ENCODE results near the gene CCDC187. TPM values are rescaled to one million over a fixed set of nuclear protein-coding genes. Genes with fewer than 3 reads are reported as not detected.

The CCDC187 gene
- total RNA-seq, 2 experiments from 2014 or later: 0.05 TPM; not detected in 1

- intact Hi-C loops (cut with DNase I, micrococcal nuclease): loop anchor here in 1 of 2 experiments (10.0 kb wide), 2 partner anchors 546 to 1206 kb away; partner anchors contain the start of genes CCDC183, NSMF and TMEM141
- ATAC-seq (no peak), DNase-seq (no peak)
- ChIA-PET POLR2A (no interaction called here), CTCF (no interaction called here)
- H3K27ac Mint-ChIP-seq: no peak overlapping the region
- no peaks in the 10 kb centered on the region for H3K36me3 Mint-ChIP-seq (ENCODE audit: low read depth)
- no peaks in the 10 kb centered on the region for H3K27me3 Mint-ChIP-seq
- H3K9me3 Mint-ChIP-seq (ENCODE audit: low read depth): no peaks in the 10 kb centered on the region
- H3K4me3 Mint-ChIP-seq: no peak overlapping the region
- peaks cover 13% of the 10 kb centered on the region for H3K4me1 Mint-ChIP-seq
Measured at GRCh38 chr9:136248951-136249876, 54.7 kb downstream of the CCDC187 start.

- intact Hi-C loops (cut with DNase I, micrococcal nuclease): loop anchor here in 1 of 2 experiments (10.0 kb wide), 2 partner anchors 547 to 1207 kb away; partner anchors contain the start of genes CCDC183, NSMF and TMEM141
- ChIA-PET CTCF (no interaction called here), POLR2A (no interaction called here)
- no peak for ATAC-seq
- peaks cover 4% of the 10 kb centered on the region for H3K36me3 Mint-ChIP-seq (ENCODE audit: low read depth)
- H3K9me3 Mint-ChIP-seq (ENCODE audit: low read depth): no peaks in the 10 kb centered on the region
- H3K4me1 Mint-ChIP-seq: peaks cover 25% of the 10 kb centered on the region
- H3K4me3 Mint-ChIP-seq: no peak overlapping the region
- H3K27me3 Mint-ChIP-seq: no peaks in the 10 kb centered on the region
- DNase-seq: no peak
- H3K27ac Mint-ChIP-seq: no peak overlapping the region
Measured at GRCh38 chr9:136247947-136248637, 55.8 kb downstream of the CCDC187 start.

- ATAC-seq (no peak), DNase-seq (no peak)
- Mint-ChIP-seq H3K27me3 (no peaks in the 10 kb centered on the region), H3K4me3 (no peak overlapping the region), H3K36me3 (ENCODE audit: low read depth) (peaks cover 5% of the 10 kb centered on the region), H3K4me1 (peaks cover 28% of the 10 kb centered on the region), H3K27ac (no peak overlapping the region), H3K9me3 (ENCODE audit: low read depth) (no peaks in the 10 kb centered on the region)
- ChIA-PET POLR2A (no interaction called here), CTCF (no interaction called here)
- intact Hi-C loops (cut with DNase I, micrococcal nuclease): loop anchor here in 1 of 2 experiments (10.0 kb wide), 2 partner anchors 547 to 1207 kb away; partner anchors contain the start of genes CCDC183, NSMF and TMEM141
Measured at GRCh38 chr9:136247551-136247916, 56.4 kb downstream of the CCDC187 start.

GRCh38 chr9:136246849-136247550, 56.9 kb downstream of the CCDC187 start:
- intact Hi-C loops (cut with DNase I, micrococcal nuclease): loop anchor here in 1 of 2 experiments (10.0 kb wide), 2 partner anchors 548 to 1208 kb away; partner anchors contain the start of genes CCDC183, NSMF and TMEM141
- ChIA-PET CTCF (interaction anchor here (0.7 kb wide), 1 partner anchor 20 kb away, joined by 3 read pairs; no protein-coding TSS in a partner anchor), POLR2A (no interaction called here)
- Mint-ChIP-seq H3K9me3 (ENCODE audit: low read depth) (no peaks in the 10 kb centered on the region), H3K27me3 (no peaks in the 10 kb centered on the region), H3K36me3 (ENCODE audit: low read depth) (peaks cover 5% of the 10 kb centered on the region), H3K4me1 (peaks cover 28% of the 10 kb centered on the region), H3K4me3 (no peak overlapping the region), H3K27ac (no peak overlapping the region)
- DNase-seq: no peak
- no peak for ATAC-seq

- DNase-seq (peak; percentile 94), ATAC-seq (peak; percentile 61)
- Mint-ChIP-seq H3K4me1 (peaks cover 28% of the 10 kb centered on the region), H3K4me3 (peak within 1 kb of the TSS; percentile 85), H3K9me3 (ENCODE audit: low read depth) (no peaks in the 10 kb centered on the region), H3K27ac (peak within 1 kb of the TSS; percentile 95), H3K36me3 (ENCODE audit: low read depth) (peaks cover 11% of the 10 kb centered on the region), H3K27me3 (no peaks in the 10 kb centered on the region)
- POLR2A ChIA-PET: no interaction called here
- CTCF ChIA-PET: interaction anchor here (0.8 to 1.0 kb wide), 2 partner anchors 17 to 22 kb away, joined by 3 to 4 read pairs; no protein-coding TSS in a partner anchor
- intact Hi-C loops (cut with DNase I, micrococcal nuclease): loop anchor here (1.0 to 10.0 kb wide), 14 partner anchors 13 to 1209 kb away; partner anchors contain the start of genes CAMSAP1 (in 1 of the 2), CCDC183 (in 1 of the 2), DNLZ (in 1 of the 2) and INPP5E (in 1 of the 2)
Measured at GRCh38 chr9:136245219-136246150, 58.4 kb downstream of the CCDC187 start, which contains the start of gene QSOX2. Gene QSOX2, minus strand, starts transcription at chr9:136245812. Its CDS starts 9 bp downstream, at chr9:136245803.

GRCh38 chr9:136244969-136245218, 59.0 kb downstream of the CCDC187 start:
- no peak for DNase-seq
- ChIA-PET CTCF (interaction anchor here (1.0 kb wide), 1 partner anchor 17 kb away, joined by 4 read pairs; no protein-coding TSS in a partner anchor), POLR2A (no interaction called here)
- Mint-ChIP-seq H3K27ac (peak overlapping the region; percentile 95), H3K36me3 (ENCODE audit: low read depth) (peaks cover 11% of the 10 kb centered on the region), H3K4me1 (peaks cover 28% of the 10 kb centered on the region), H3K9me3 (ENCODE audit: low read depth) (no peaks in the 10 kb centered on the region), H3K4me3 (peak overlapping the region; percentile 85), H3K27me3 (no peaks in the 10 kb centered on the region)
- intact Hi-C loops (cut with DNase I, micrococcal nuclease): loop anchor here (1.0 to 10.0 kb wide), 15 partner anchors 13 to 1210 kb away; partner anchors contain the start of genes CAMSAP1 (in 1 of the 2), CCDC183 (in 1 of the 2), DNLZ (in 1 of the 2) and INPP5E (in 1 of the 2)
- ATAC-seq: no peak

- peak; percentile 88 for DNase-seq
- peaks cover 11% of the 10 kb centered on the region for H3K36me3 Mint-ChIP-seq (ENCODE audit: low read depth)
- no peaks in the 10 kb centered on the region for H3K27me3 Mint-ChIP-seq
- ChIA-PET CTCF (no interaction called here), POLR2A (no interaction called here)
- ATAC-seq: peak; percentile 83
- H3K9me3 Mint-ChIP-seq (ENCODE audit: low read depth): no peaks in the 10 kb centered on the region
- intact Hi-C loops (cut with DNase I, micrococcal nuclease): loop anchor here (1.0 to 10.0 kb wide), 7 partner anchors 12 to 1210 kb away; partner anchors contain the start of genes CCDC183 (in 1 of the 2), NOTCH1 (in 1 of the 2), NSMF (in 1 of the 2) and PAXX (in 1 of the 2)
- peak overlapping the region; percentile 85 for H3K4me3 Mint-ChIP-seq
- peak overlapping the region; percentile 95 for H3K27ac Mint-ChIP-seq
- H3K4me1 Mint-ChIP-seq: peaks cover 28% of the 10 kb centered on the region
Measured at GRCh38 chr9:136244122-136244968, 59.5 kb downstream of the CCDC187 start.

GRCh38 chr9:136243631-136244030, 60.3 kb downstream of the CCDC187 start:
- ChIA-PET POLR2A (no interaction called here), CTCF (interaction anchor here (1.2 to 1.3 kb wide), 2 partner anchors 11 to 39 kb away, joined by 3 to 5 read pairs; no protein-coding TSS in a partner anchor)
- peak overlapping the region; percentile 85 for H3K4me3 Mint-ChIP-seq
- intact Hi-C loops (cut with DNase I, micrococcal nuclease): loop anchor here (1.0 to 10.0 kb wide), 7 partner anchors 11 to 1211 kb away; partner anchors contain the start of genes CCDC183 (in 1 of the 2), NOTCH1 (in 1 of the 2), NSMF (in 1 of the 2) and PAXX (in 1 of the 2)
- DNase-seq (no peak), ATAC-seq (no peak)
- H3K9me3 Mint-ChIP-seq (ENCODE audit: low read depth): no peaks in the 10 kb centered on the region
- no peaks in the 10 kb centered on the region for H3K27me3 Mint-ChIP-seq
- H3K36me3 Mint-ChIP-seq (ENCODE audit: low read depth): peaks cover 11% of the 10 kb centered on the region
- H3K4me1 Mint-ChIP-seq: peaks cover 28% of the 10 kb centered on the region
- H3K27ac Mint-ChIP-seq: peak overlapping the region; percentile 95

GRCh38 chr9:136242918-136243525, 60.9 kb downstream of the CCDC187 start:
- Mint-ChIP-seq H3K9me3 (ENCODE audit: low read depth) (no peaks in the 10 kb centered on the region), H3K4me3 (no peak overlapping the region), H3K27me3 (no peaks in the 10 kb centered on the region), H3K4me1 (peaks cover 28% of the 10 kb centered on the region), H3K36me3 (ENCODE audit: low read depth) (peaks cover 11% of the 10 kb centered on the region), H3K27ac (peak overlapping the region; percentile 95)
- POLR2A ChIA-PET: interaction anchor here (1.0 kb wide), 1 partner anchor 20 kb away, joined by 3 read pairs; no protein-coding TSS in a partner anchor
- no peak for DNase-seq
- CTCF ChIA-PET: interaction anchor here (0.8 to 1.3 kb wide), 3 partner anchors 10 to 40 kb away, joined by 3 to 5 read pairs (median 3); no protein-coding TSS in a partner anchor
- no peak for ATAC-seq
- intact Hi-C loops (cut with DNase I, micrococcal nuclease): loop anchor here in 1 of 2 experiments (10.0 kb wide), 2 partner anchors 552 to 1212 kb away; partner anchors contain the start of genes CCDC183, NSMF and TMEM141
